Lower leg skin (tissue), 4 donors: ENCODE data around the gene ZNF507. TPM values are rescaled to one million over a fixed set of nuclear protein-coding genes. Genes with fewer than 3 reads are reported as not detected.

ENCODE experiments used
- DNase-seq, 2 donors: peaks; one replicate each; pipeline ENCODE4 v3.0.0-alpha.2; 2019; ENCODE audit warnings: low spot score in 2 of 2
- H3K4me3 ChIP-seq: fragments of 200-600 bp; sonication (generic); 2 replicates; pipeline ENCODE4 v1.5.1; 2017; ENCODE audit warnings: mild to moderate bottlenecking, low read depth; ENCODE audit not compliant: poor library complexity, severe bottlenecking
- CTCF ChIP-seq, 3 donors: fragments of 450-650 bp; IDR thresholded peaks; one replicate each; pipeline ENCODE4 v1.5.1; 2016; ENCODE audit warnings: antibody characterized with exemption in 3 of 3, mild to moderate bottlenecking in 3 of 3, moderate library complexity in 2 of 3
- POLR2A ChIP-seq, 2 donors: fragments of 450-650 bp; IDR thresholded peaks; one replicate each; pipeline ENCODE4 v1.6.1; 2016 to 2017; ENCODE audit warnings: antibody characterized with exemption in 2 of 2, mild to moderate bottlenecking in 1 of 2, moderate library complexity in 1 of 2
- WGBS, 2 donors: methylation state at CpG; one replicate each; pipeline ENCODE4 v1.1.5; 2018; 5-methylcytosine and 5-hydroxymethylcytosine counted together
- intact Hi-C: fragments of 100-400 bp; cut with DNase I; formaldehyde crosslinking; loops from one replicate; pipeline ENCODE4 v1.15.0; 2023; ENCODE audit warnings: low total_unique reads
- total RNA-seq, 4 donors: library from RNA; depleted of rRNA; stranded (reverse); fragments of >200 nt; gene quantifications; one replicate each; pipeline ENCODE4 v1.1.0, GENCODE V29; 2016

Gene ZNF507
- total RNA-seq, 4 donors from 2014 or later, result 9.5 to 15.1 (median 13.1) TPM

GRCh38 chr19:32363632-32364031, 18.2 kb downstream of the ZNF507 start:
- DNase-seq, result no peak
- H3K4me3 ChIP-seq, result no peak overlapping the region
- 95 to 96% methylated on average over 3 of the region's 3 CpGs for WGBS, 2 donors
- TF ChIP-seq CTCF (IDR thresholded peaks at IDR 0.05), result no peak
- no peak for TF ChIP-seq POLR2A (IDR thresholded peaks at IDR 0.05)
- intact Hi-C loops, result no loop called here

- TF ChIP-seq POLR2A (IDR thresholded peaks at IDR 0.05) (no peak), CTCF (IDR thresholded peaks at IDR 0.05) (no peak)
- intact Hi-C loops, result no loop called here
- DNase-seq, result no peak
- no peak overlapping the region for H3K4me3 ChIP-seq
- 96% methylated on average over 1 of the region's 1 CpG for WGBS, 2 donors
Observed at GRCh38 chr19:32364040-32364439, 18.6 kb downstream of the ZNF507 start.

GRCh38 chr19:32367063-32367462, 21.7 kb downstream of the ZNF507 start:
- 88 to 89% methylated on average over 6 of the region's 6 CpGs for WGBS, 2 donors
- intact Hi-C loops, result no loop called here
- TF ChIP-seq POLR2A (IDR thresholded peaks at IDR 0.05) (no peak), CTCF (IDR thresholded peaks at IDR 0.05) (no peak)

GRCh38 chr19:32367948-32368536, 22.6 kb downstream of the ZNF507 start:
- intact Hi-C loops, result no loop called here
- H3K4me3 ChIP-seq, result no peak overlapping the region
- 84 to 90% methylated on average over 3 of the region's 3 CpGs for WGBS, 2 donors
- DNase-seq, result no peak
- no peak for TF ChIP-seq CTCF (IDR thresholded peaks at IDR 0.05)
- no peak for TF ChIP-seq POLR2A (IDR thresholded peaks at IDR 0.05)

More at GRCh38 chr19:32367063-32367462, 21.7 kb downstream of the ZNF507 start:
- DNase-seq, result no peak
- H3K4me3 ChIP-seq, result no peak overlapping the region

- DNase-seq, result no peak
- intact Hi-C loops, result no loop called here
- WGBS, 2 donors, result 91 to 97% methylated on average over 2 of the region's 2 CpGs
- no peak overlapping the region for H3K4me3 ChIP-seq
- TF ChIP-seq POLR2A (IDR thresholded peaks at IDR 0.05), result no peak
- no peak for TF ChIP-seq CTCF (IDR thresholded peaks at IDR 0.05)
Observed at GRCh38 chr19:32368787-32369186, 23.4 kb downstream of the ZNF507 start.
